Loucy (cell line): ENCODE data around the gene FAM107B.

Experiments
- H2AFZ ChIP-seq: fragments of 200-600 bp; sonication (generic); 2 replicates; pipeline ENCODE4 v1.6.0; 2016; ENCODE audit warnings: antibody characterized with exemption, mild to moderate bottlenecking, low read length, moderate library complexity
- H3F3A ChIP-seq: fragments of 200-600 bp; 2 replicates; pipeline ENCODE4 v1.6.0; 2016; ENCODE audit warnings: antibody characterized with exemption, low read depth, mild to moderate bottlenecking
- H3K27me3 ChIP-seq: fragments of 200-600 bp; sonication (generic); 2 replicates; pipeline ENCODE4 v1.6.1; 2014; ENCODE audit warnings: low read length, mild to moderate bottlenecking; ENCODE audit not compliant: insufficient read depth, poor library complexity, severe bottlenecking
- H3K36me3 ChIP-seq: fragments of 200-600 bp; sonication (generic); 2 replicates; pipeline ENCODE4 v1.6.1; 2016; ENCODE audit warnings: low read length; ENCODE audit not compliant: insufficient read depth
- H3K4me1 ChIP-seq: fragments of 200-600 bp; sonication (generic); 2 replicates; pipeline ENCODE4 v1.5.1; 2014; ENCODE audit warnings: low read length, mild to moderate bottlenecking; ENCODE audit not compliant: insufficient read depth, poor library complexity, severe bottlenecking
- H3K4me2 ChIP-seq: fragments of 200-600 bp; sonication (generic); 2 replicates; pipeline ENCODE4 v1.6.0; 2014; ENCODE audit warnings: antibody characterized with exemption, low read length, low read depth, mild to moderate bottlenecking; ENCODE audit not compliant: poor library complexity, severe bottlenecking
- H3K4me3 ChIP-seq: fragments of 200-600 bp; sonication (generic); 2 replicates; pipeline ENCODE4 v1.5.1; 2014; ENCODE audit warnings: low read length, mild to moderate bottlenecking, mixed read lengths; ENCODE audit not compliant: poor library complexity, severe bottlenecking
- H3K79me2 ChIP-seq: fragments of 200-600 bp; sonication (generic); 2 replicates; pipeline ENCODE4 v1.6.1; 2014; ENCODE audit warnings: low read length; ENCODE audit not compliant: insufficient read depth
- H3K9ac ChIP-seq: fragments of 200-600 bp; sonication (generic); 2 replicates; pipeline ENCODE4 v1.6.0; 2014; ENCODE audit warnings: mild to moderate bottlenecking, low read depth, low read length, moderate library complexity; ENCODE audit not compliant: poor library complexity, severe bottlenecking
- H3K9me2 ChIP-seq: fragments of 200-600 bp; sonication (generic); replicated peaks from 2 replicates; pipeline ENCODE4 v1.6.1; 2016; ENCODE audit warnings: low read depth, low read length, mixed read lengths
- H3K9me3 ChIP-seq: fragments of 200-600 bp; sonication (generic); 2 replicates; pipeline ENCODE4 v1.6.1; 2014; ENCODE audit warnings: mild to moderate bottlenecking, antibody characterized with exemption, low read length, low read depth; ENCODE audit not compliant: insufficient read depth
- H4K20me1 ChIP-seq: fragments of 200-600 bp; sonication (generic); 2 replicates; pipeline ENCODE4 v1.6.0; 2014; ENCODE audit warnings: antibody characterized with exemption, low read length, mild to moderate bottlenecking; ENCODE audit not compliant: insufficient read depth, poor library complexity, severe bottlenecking
- CTCF ChIP-seq: fragments of 200-600 bp; sonication (generic); conservative IDR thresholded peaks from 2 replicates; pipeline ENCODE4 v1.5.1; 2014; ENCODE audit warnings: mild to moderate bottlenecking, antibody characterized with exemption, low read length
- EZH2phosphoT487 ChIP-seq: fragments of 200-600 bp; IDR thresholded peaks from 2 replicates; pipeline ENCODE4 v1.6.1; 2018; ENCODE audit warnings: antibody characterized with exemption, mild to moderate bottlenecking, moderate library complexity, borderline replicate concordance

The FAM107B gene

GRCh38 chr10:14536241-14537213, 238.2 kb downstream of the FAM107B start:
- no peaks in the 10 kb centered on the region for H3K27me3 ChIP-seq
- peaks cover 12% of the 10 kb centered on the region; the same call in 1 of the 2 replicates for H3K79me2 ChIP-seq
- no peak overlapping the region for H2AFZ ChIP-seq
- no peaks in the 10 kb centered on the region for H3K4me1 ChIP-seq
- no peaks in the 10 kb centered on the region for H3F3A ChIP-seq
- H3K4me2 ChIP-seq, result no peak overlapping the region
- H3K9ac ChIP-seq, result no peak overlapping the region
- H3K4me3 ChIP-seq, result no peak overlapping the region
- peak; percentile 91 for TF ChIP-seq CTCF
- no peak for TF ChIP-seq EZH2phosphoT487
- no peaks in the 10 kb centered on the region for H3K9me2 ChIP-seq
- no peaks in the 10 kb centered on the region for H3K36me3 ChIP-seq
- no peaks in the 10 kb centered on the region for H4K20me1 ChIP-seq
- no peaks in the 10 kb centered on the region for H3K9me3 ChIP-seq

GRCh38 chr10:14535457-14536130, 239.1 kb downstream of the FAM107B start:
- no peaks in the 10 kb centered on the region for H3F3A ChIP-seq
- TF ChIP-seq CTCF (no peak), EZH2phosphoT487 (no peak)
- no peak overlapping the region for H3K4me3 ChIP-seq
- no peak overlapping the region for H3K9ac ChIP-seq
- H3K27me3 ChIP-seq, result no peaks in the 10 kb centered on the region
- no peaks in the 10 kb centered on the region for H3K9me2 ChIP-seq
- no peak overlapping the region for H3K4me2 ChIP-seq
- no peaks in the 10 kb centered on the region for H4K20me1 ChIP-seq
- no peaks in the 10 kb centered on the region for H3K4me1 ChIP-seq
- peaks cover 12% of the 10 kb centered on the region; the same call in 1 of the 2 replicates for H3K79me2 ChIP-seq
- no peak overlapping the region for H2AFZ ChIP-seq
- no peaks in the 10 kb centered on the region for H3K9me3 ChIP-seq
- no peaks in the 10 kb centered on the region for H3K36me3 ChIP-seq

GRCh38 chr10:14534152-14534551, 240.5 kb downstream of the FAM107B start:
- Histone ChIP-seq H3K9me2 (no peaks in the 10 kb centered on the region), H3K4me1 (peaks cover 3% of the 10 kb centered on the region), H3K4me3 (no peak overlapping the region), H3K9me3 (no peaks in the 10 kb centered on the region), H4K20me1 (no peaks in the 10 kb centered on the region), H3K79me2 (peaks cover 12% of the 10 kb centered on the region; the same call in 1 of the 2 replicates), H3K9ac (no peak overlapping the region), H3K4me2 (no peak overlapping the region), H3K36me3 (peaks cover 9% of the 10 kb centered on the region; the same call in 1 of the 2 replicates), H3F3A (no peaks in the 10 kb centered on the region), H3K27me3 (no peaks in the 10 kb centered on the region), H2AFZ (no peak overlapping the region)
- TF ChIP-seq CTCF (no peak), EZH2phosphoT487 (no peak)
